Nephron (organoid): ENCODE data around the gene SPIRE1.
"Not testable (repeated sequence)": the region's sequence is repeated elsewhere in the genome, so short reads cannot be mapped to it uniquely, and the experiment has no call there.

ENCODE experiments used
- H3K27ac Mint-ChIP-seq, 3 experiments: 2 replicates each; pipeline ENCODE4 v1.8.0; 2020; ENCODE audit warnings: mixed read lengths in 3 of 3, mild to moderate bottlenecking in 2 of 3, moderate library complexity in 1 of 3
- H3K27me3 Mint-ChIP-seq: 2 replicates; pipeline ENCODE4 v1.8.0; 2021; ENCODE audit warnings: low read depth, mild to moderate bottlenecking, moderate library complexity, mixed read lengths
- H3K36me3 Mint-ChIP-seq: 2 replicates; pipeline ENCODE4 v1.8.0; 2020; ENCODE audit warnings: low read depth, mixed read lengths
- H3K4me1 Mint-ChIP-seq: 2 replicates; pipeline ENCODE4 v1.8.0; 2020; ENCODE audit warnings: mixed read lengths
- H3K4me3 Mint-ChIP-seq, 3 experiments: 2 replicates each; pipeline ENCODE4 v1.8.0; 2020; ENCODE audit warnings: mild to moderate bottlenecking in 3 of 3, mixed read lengths in 3 of 3, moderate library complexity in 2 of 3
- H3K9me3 Mint-ChIP-seq: 2 replicates; pipeline ENCODE4 v1.8.0; 2020; ENCODE audit warnings: mixed read lengths
- TF ChIP-seq, protein P1 (sequence below), 3 experiments: fragments of 200-600 bp; sonication (generic); IDR thresholded peaks; one replicate each; pipeline ENCODE4 v1.5.0; 2021; ENCODE audit warnings: antibody characterized with exemption in 3 of 3; ENCODE audit not compliant: unreplicated experiment in 3 of 3

SPIRE1 gene

DNA sequence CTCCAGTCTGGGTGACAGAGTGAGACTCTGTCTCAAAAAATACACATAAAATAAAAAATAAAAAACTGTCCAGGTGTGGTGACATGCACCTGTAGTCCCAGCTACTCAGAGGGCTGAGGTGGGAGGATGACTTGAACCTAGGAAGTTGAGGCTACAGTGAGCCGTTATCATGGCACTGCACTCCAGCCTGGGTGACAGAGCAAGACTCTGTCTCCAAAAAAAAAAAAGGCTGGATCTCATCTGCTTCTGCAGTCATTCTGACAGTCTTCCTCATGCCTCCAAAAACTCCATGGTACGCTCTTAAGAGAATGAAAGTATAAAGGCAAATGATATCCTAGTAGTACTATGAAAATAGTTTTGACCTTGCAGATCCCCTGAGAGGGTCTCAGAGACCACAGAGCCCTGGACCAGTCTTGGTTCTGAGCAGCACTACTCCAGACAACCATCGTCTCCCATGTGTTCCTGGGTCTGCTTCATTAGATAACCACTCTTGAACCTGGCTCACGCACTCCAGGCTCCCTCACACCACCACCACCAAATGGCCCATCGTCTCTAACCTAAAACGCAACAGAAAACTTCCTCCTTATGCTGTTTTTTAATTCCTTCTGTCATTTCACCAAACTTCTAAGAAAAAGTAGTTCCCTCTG lies 26.0 kb downstream of the SPIRE1 start:
- no peak overlapping the region for H3K27ac Mint-ChIP-seq
- no peaks in the 10 kb centered on the region for H3K27me3 Mint-ChIP-seq
- no peak overlapping the region for H3K4me3 Mint-ChIP-seq
- TF ChIP-seq, protein P1, sequence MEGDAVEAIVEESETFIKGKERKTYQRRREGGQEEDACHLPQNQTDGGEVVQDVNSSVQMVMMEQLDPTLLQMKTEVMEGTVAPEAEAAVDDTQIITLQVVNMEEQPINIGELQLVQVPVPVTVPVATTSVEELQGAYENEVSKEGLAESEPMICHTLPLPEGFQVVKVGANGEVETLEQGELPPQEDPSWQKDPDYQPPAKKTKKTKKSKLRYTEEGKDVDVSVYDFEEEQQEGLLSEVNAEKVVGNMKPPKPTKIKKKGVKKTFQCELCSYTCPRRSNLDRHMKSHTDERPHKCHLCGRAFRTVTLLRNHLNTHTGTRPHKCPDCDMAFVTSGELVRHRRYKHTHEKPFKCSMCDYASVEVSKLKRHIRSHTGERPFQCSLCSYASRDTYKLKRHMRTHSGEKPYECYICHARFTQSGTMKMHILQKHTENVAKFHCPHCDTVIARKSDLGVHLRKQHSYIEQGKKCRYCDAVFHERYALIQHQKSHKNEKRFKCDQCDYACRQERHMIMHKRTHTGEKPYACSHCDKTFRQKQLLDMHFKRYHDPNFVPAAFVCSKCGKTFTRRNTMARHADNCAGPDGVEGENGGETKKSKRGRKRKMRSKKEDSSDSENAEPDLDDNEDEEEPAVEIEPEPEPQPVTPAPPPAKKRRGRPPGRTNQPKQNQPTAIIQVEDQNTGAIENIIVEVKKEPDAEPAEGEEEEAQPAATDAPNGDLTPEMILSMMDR (IDR thresholded peaks at IDR 0.05; ENCODE audit: unreplicated experiment in 3 of 3): no peak
- peaks cover 14% of the 10 kb centered on the region for H3K36me3 Mint-ChIP-seq
- peaks cover 8% of the 10 kb centered on the region for H3K4me1 Mint-ChIP-seq
- H3K9me3 Mint-ChIP-seq: no peaks in the 10 kb centered on the region

- Mint-ChIP-seq H3K4me3 (no peak overlapping the region), H3K4me1 (peaks cover 8% of the 10 kb centered on the region), H3K36me3 (peaks cover 20% of the 10 kb centered on the region), H3K9me3 (no peaks in the 10 kb centered on the region), H3K27ac (no peak overlapping the region), H3K27me3 (no peaks in the 10 kb centered on the region)
- TF ChIP-seq, protein P1 (IDR thresholded peaks at IDR 0.05; ENCODE audit: unreplicated experiment in 3 of 3): no peak
Observed at GRCh38 chr18:12630136-12630535, 27.8 kb downstream of the SPIRE1 start.

GRCh38 chr18:12628706-12629702 lies 28.9 kb downstream of the SPIRE1 start:
- peaks cover 23% of the 10 kb centered on the region for H3K36me3 Mint-ChIP-seq
- H3K4me3 Mint-ChIP-seq: no peak overlapping the region
- peak overlapping the region; percentile 83 to 88 (median 85) for H3K27ac Mint-ChIP-seq
- peaks cover 8% of the 10 kb centered on the region for H3K4me1 Mint-ChIP-seq
- H3K9me3 Mint-ChIP-seq: no peaks in the 10 kb centered on the region
- TF ChIP-seq, protein P1 (IDR thresholded peaks at IDR 0.05; ENCODE audit: unreplicated experiment in 3 of 3): no peak
- H3K27me3 Mint-ChIP-seq: no peaks in the 10 kb centered on the region

DNA sequence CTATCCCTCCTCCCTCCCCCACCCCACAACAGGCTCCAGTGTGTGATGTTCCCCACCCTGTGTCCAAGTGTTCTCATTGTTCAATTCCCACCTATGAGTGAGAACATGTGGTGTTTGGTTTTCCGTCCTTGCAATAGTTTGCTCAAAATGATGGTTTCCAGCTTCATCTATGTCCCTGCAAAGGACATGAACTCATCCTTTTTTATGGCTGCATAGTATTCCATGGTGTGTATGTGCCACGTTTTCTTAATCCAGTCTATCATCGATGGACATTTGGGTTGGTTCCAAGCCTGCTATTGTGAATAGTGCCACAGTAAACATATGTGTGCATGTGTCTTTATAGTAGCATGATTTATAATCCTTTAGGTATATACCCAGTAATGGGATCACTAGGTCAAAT lies 30.7 kb downstream of the SPIRE1 start:
- H3K4me3 Mint-ChIP-seq: not testable (repeated sequence)

DNA sequence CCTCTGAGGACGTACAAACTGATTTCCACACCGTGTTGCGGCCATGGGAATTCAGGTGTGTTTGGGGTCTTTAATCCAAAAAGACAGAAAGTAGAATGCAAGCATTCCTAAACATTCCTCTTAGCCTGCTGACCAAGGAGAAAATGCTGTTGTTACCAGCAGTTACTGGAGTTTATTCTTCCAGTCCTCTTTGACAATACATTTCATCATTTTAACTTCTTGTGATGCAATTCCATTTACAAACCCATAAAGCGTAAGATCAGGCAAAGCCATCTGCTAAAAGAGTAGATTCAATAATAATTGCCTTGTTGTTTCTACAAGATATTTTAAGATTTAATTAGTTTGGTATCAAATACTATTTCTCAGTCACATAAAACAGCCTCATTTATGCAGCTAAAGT lies 32.7 kb downstream of the SPIRE1 start:
- H3K27me3 Mint-ChIP-seq: no peaks in the 10 kb centered on the region
- H3K27ac Mint-ChIP-seq: no peak overlapping the region
- H3K36me3 Mint-ChIP-seq: peaks cover 30% of the 10 kb centered on the region
- peaks cover 8% of the 10 kb centered on the region for H3K4me1 Mint-ChIP-seq
- peaks cover 5% of the 10 kb centered on the region for H3K9me3 Mint-ChIP-seq
- no peak overlapping the region for H3K4me3 Mint-ChIP-seq
- TF ChIP-seq, protein P1 (IDR thresholded peaks at IDR 0.05; ENCODE audit: unreplicated experiment in 3 of 3): no peak

More for the DNA sequence above, 30.7 kb downstream of the SPIRE1 start:
- not testable (repeated sequence) for H3K27me3 Mint-ChIP-seq, H3K4me1 Mint-ChIP-seq, H3K27ac Mint-ChIP-seq, H3K9me3 Mint-ChIP-seq
- H3K36me3 Mint-ChIP-seq: peaks cover 22% of the 10 kb centered on the region

DNA sequence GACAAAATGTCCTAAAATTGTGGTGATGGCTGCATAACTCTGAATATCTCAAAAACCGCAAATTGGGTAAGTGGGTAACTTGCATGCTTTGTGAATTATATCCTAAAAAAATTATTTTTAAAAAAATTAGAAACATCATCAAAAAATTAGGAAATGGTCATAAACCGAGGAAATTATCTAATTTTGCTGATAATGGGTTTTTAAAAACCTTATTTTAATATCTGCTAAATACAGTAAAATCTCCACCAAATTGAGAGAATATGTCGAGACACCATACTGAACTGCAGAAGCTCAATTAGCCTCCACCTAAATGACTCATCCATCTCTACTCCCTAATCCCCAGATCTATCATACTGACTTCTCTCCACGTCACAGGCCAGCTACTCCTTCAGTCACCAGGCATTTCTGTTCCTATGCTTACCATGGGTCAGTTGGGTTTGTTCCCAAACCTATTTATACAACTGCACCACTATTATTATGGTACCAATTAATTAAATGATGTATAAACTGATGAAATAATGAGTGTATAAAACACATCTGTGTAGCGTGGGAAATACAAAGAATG lies 36.1 kb downstream of the SPIRE1 start:
- H3K27me3 Mint-ChIP-seq: no peaks in the 10 kb centered on the region
- no peak overlapping the region for H3K4me3 Mint-ChIP-seq
- no peak overlapping the region for H3K27ac Mint-ChIP-seq

More for the DNA sequence above, 36.1 kb downstream of the SPIRE1 start:
- Mint-ChIP-seq H3K4me1 (no peaks in the 10 kb centered on the region), H3K36me3 (peaks cover 23% of the 10 kb centered on the region), H3K9me3 (peaks cover 5% of the 10 kb centered on the region)
- TF ChIP-seq, protein P1 (IDR thresholded peaks at IDR 0.05; ENCODE audit: unreplicated experiment in 3 of 3): no peak
